Measurements from ENCODE around the gene AAMP.

The AAMP gene

GRCh38 chr2:218292048-218293014 lies 22.4 kb upstream of the AAMP start, which contains the start of gene TMBIM1:
Gene TMBIM1, minus strand, starts transcription at chr2:218292503. Its CDS starts 10,362 bp downstream, at chr2:218282141.
- Histone ChIP-seq H3K27ac (peak within 1 kb of the TSS; percentile 69), H3K27me3 (ENCODE audit: insufficient read depth, low read depth) (no peaks in the 10 kb centered on the region), H4K20me1 (ENCODE audit: insufficient read depth) (no peaks in the 10 kb centered on the region), H3K79me2 (ENCODE audit: insufficient read depth, low read depth) (peaks cover 34% of the 10 kb centered on the region; the same call in 1 of the 2 replicates), H3K4me1 (ENCODE audit: low read depth, poor library complexity, severe bottlenecking) (peaks cover 55% of the 10 kb centered on the region), H3K36me3 (ENCODE audit: insufficient read depth) (no peaks in the 10 kb centered on the region), H3K9ac (peak within 1 kb of the TSS; percentile 69), H3K4me2 (peak within 1 kb of the TSS; percentile 88), H3K4me3 (IDR thresholded peaks at IDR 0.05; ENCODE audit: insufficient read depth, low read depth, low read length) (peak within 1 kb of the TSS; percentile 42), H2AFZ (ENCODE audit: low read depth) (peak within 1 kb of the TSS; percentile 58)
- peak; percentile 82 for TF ChIP-seq CTCF (conservative IDR thresholded peaks at IDR 0.05; ENCODE audit: low read depth, low read length)

- H4K20me1 ChIP-seq (ENCODE audit: insufficient read depth): no peaks in the 10 kb centered on the region
- no peaks in the 10 kb centered on the region for H3K36me3 ChIP-seq (ENCODE audit: insufficient read depth)
- H3K4me2 ChIP-seq: peak overlapping the region; percentile 88
- peak overlapping the region; percentile 69 for H3K27ac ChIP-seq
- H3K4me3 ChIP-seq (IDR thresholded peaks at IDR 0.05; ENCODE audit: insufficient read depth, low read depth, low read length): peak overlapping the region; percentile 42
- H3K27me3 ChIP-seq (ENCODE audit: insufficient read depth, low read depth): no peaks in the 10 kb centered on the region
- H2AFZ ChIP-seq (ENCODE audit: low read depth): peak overlapping the region; percentile 58
- peak overlapping the region; percentile 69 for H3K9ac ChIP-seq
- no peak for TF ChIP-seq CTCF (conservative IDR thresholded peaks at IDR 0.05; ENCODE audit: low read depth, low read length)
- peaks cover 39% of the 10 kb centered on the region; the same call in 1 of the 2 replicates for H3K79me2 ChIP-seq (ENCODE audit: insufficient read depth, low read depth)
- H3K4me1 ChIP-seq (ENCODE audit: low read depth, poor library complexity, severe bottlenecking): peaks cover 61% of the 10 kb centered on the region
Measured at GRCh38 chr2:218291318-218292047, 21.5 kb upstream of the AAMP start.

GRCh38 chr2:218290316-218291261 lies 20.7 kb upstream of the AAMP start:
- Histone ChIP-seq H3K4me2 (peak overlapping the region; percentile 88), H3K9ac (peak overlapping the region; percentile 69; the same call in 1 of the 2 replicates), H3K79me2 (ENCODE audit: insufficient read depth, low read depth) (peaks cover 48% of the 10 kb centered on the region), H2AFZ (ENCODE audit: low read depth) (no peak overlapping the region), H4K20me1 (ENCODE audit: insufficient read depth) (no peaks in the 10 kb centered on the region), H3K36me3 (ENCODE audit: insufficient read depth) (no peaks in the 10 kb centered on the region), H3K27me3 (ENCODE audit: insufficient read depth, low read depth) (no peaks in the 10 kb centered on the region), H3K4me3 (IDR thresholded peaks at IDR 0.05; ENCODE audit: insufficient read depth, low read depth, low read length) (no peak overlapping the region), H3K27ac (peak overlapping the region; percentile 69), H3K4me1 (ENCODE audit: low read depth, poor library complexity, severe bottlenecking) (peaks cover 70% of the 10 kb centered on the region)
- TF ChIP-seq CTCF (conservative IDR thresholded peaks at IDR 0.05; ENCODE audit: low read depth, low read length): no peak
